Measurements from ENCODE around the gene SDHA. TPM values are rescaled to one million over a fixed set of nuclear protein-coding genes. Genes with fewer than 3 reads are reported as not detected.
"Not testable (repeated sequence)": the region's sequence is repeated elsewhere in the genome, so short reads cannot be mapped to it uniquely, and the experiment has no call there.

The SDHA gene
- 70.4 and 72.2 TPM in 2 replicates for polyA plus RNA-seq
- polyA minus RNA-seq = 79.9 and 86.2 TPM in 2 replicates

- not testable (repeated sequence) for H3K27me3 ChIP-seq (ENCODE audit: insufficient read depth, low read depth, low read length); H3K36me3 ChIP-seq (ENCODE audit: insufficient read depth, low read length); H3K9me2 ChIP-seq (ENCODE audit: insufficient read depth, low read length); H4K20me1 ChIP-seq (ENCODE audit: insufficient read depth); H3F3A ChIP-seq (ENCODE audit: insufficient read depth, low read length, poor library complexity, severe bottlenecking); H3K9me3 ChIP-seq (ENCODE audit: low read length)
- H3K9ac ChIP-seq (ENCODE audit: low read length) = peak within 1 kb of the TSS; percentile 80
- peak within 1 kb of the TSS; percentile 76 for H3K4me2 ChIP-seq (ENCODE audit: low read length)
- H3K79me2 ChIP-seq (replicated peaks; ENCODE audit: insufficient read depth, low read length) = peaks cover 39% of the 10 kb centered on the region
- TF ChIP-seq CTCF (IDR thresholded peaks at IDR 0.05; ENCODE audit: poor library complexity, severe bottlenecking) (peak; percentile 76), EP300 (conservative IDR thresholded peaks at IDR 0.05; ENCODE audit: poor library complexity, severe bottlenecking) (peak; percentile 25), SMC3 (conservative IDR thresholded peaks at IDR 0.05; ENCODE audit: poor library complexity) (peak; percentile 37), MXI1 (conservative IDR thresholded peaks at IDR 0.05; ENCODE audit: poor library complexity, severe bottlenecking) (peak; percentile 70), POLR2AphosphoS5 (IDR thresholded peaks at IDR 0.05) (peak; percentile 92), TAF1 (IDR thresholded peaks at IDR 0.05; ENCODE audit: low read depth) (peak; percentile 26)
- H2AFZ ChIP-seq (ENCODE audit: low read depth, low read length) = peak within 1 kb of the TSS; percentile 76
- H3K4me3 ChIP-seq (ENCODE audit: low read length) = peak within 1 kb of the TSS; percentile 94
- H3K27ac ChIP-seq (ENCODE audit: low read length) = peak within 1 kb of the TSS; percentile 76
Observed at GRCh38 chr5:217494-218456, at the start of gene SDHA, which contains the start of gene CCDC127. SDHA (plus strand) TSS chr5:218320; CDS start chr5:218356, 36 bp downstream. CCDC127 (minus strand) TSS chr5:218153; CDS start chr5:216849, 1,304 bp downstream.

- no peak overlapping the region for H3K4me3 ChIP-seq (ENCODE audit: low read length)
- H3K36me3 ChIP-seq (ENCODE audit: insufficient read depth, low read length) = no peaks in the 10 kb centered on the region
- no peaks in the 10 kb centered on the region for H3F3A ChIP-seq (ENCODE audit: insufficient read depth, low read length, poor library complexity, severe bottlenecking)
- no peaks in the 10 kb centered on the region for H4K20me1 ChIP-seq (ENCODE audit: insufficient read depth)
- H3K9me2 ChIP-seq (ENCODE audit: insufficient read depth, low read length) = no peaks in the 10 kb centered on the region
- no peak overlapping the region for H3K4me2 ChIP-seq (ENCODE audit: low read length)
- H3K9me3 ChIP-seq (ENCODE audit: low read length) = no peaks in the 10 kb centered on the region
- H3K79me2 ChIP-seq (replicated peaks; ENCODE audit: insufficient read depth, low read length) = no peaks in the 10 kb centered on the region
- no peak overlapping the region for H3K27ac ChIP-seq (ENCODE audit: low read length)
- H2AFZ ChIP-seq (ENCODE audit: low read depth, low read length) = no peak overlapping the region
- H3K27me3 ChIP-seq (ENCODE audit: insufficient read depth, low read depth, low read length) = no peaks in the 10 kb centered on the region
- no peak overlapping the region for H3K9ac ChIP-seq (ENCODE audit: low read length)
- TF ChIP-seq EP300 (conservative IDR thresholded peaks at IDR 0.05; ENCODE audit: poor library complexity, severe bottlenecking) (no peak), EZH2 (IDR thresholded peaks at IDR 0.05; ENCODE audit: borderline replicate concordance, insufficient read depth, low read length, poor library complexity, severe bottlenecking) (no peak), MXI1 (conservative IDR thresholded peaks at IDR 0.05; ENCODE audit: poor library complexity, severe bottlenecking) (no peak), POLR2AphosphoS5 (IDR thresholded peaks at IDR 0.05) (no peak), CTCF (IDR thresholded peaks at IDR 0.05; ENCODE audit: poor library complexity, severe bottlenecking) (no peak), RAD21 (conservative IDR thresholded peaks at IDR 0.05) (no peak), SMC3 (conservative IDR thresholded peaks at IDR 0.05; ENCODE audit: poor library complexity) (no peak), TAF1 (IDR thresholded peaks at IDR 0.05; ENCODE audit: low read depth) (no peak), REST (IDR thresholded peaks at IDR 0.05; ENCODE audit: borderline replicate concordance) (no peak)
Observed at GRCh38 chr5:169071-169727, 48.9 kb upstream of the SDHA start.

All from neural cell (in vitro differentiated cells).